ENCODE measurements around the gene GABRP.
A peak's percentile ranks its signal among the peaks of the same experiment; 100 is the strongest.

GRCh38 chr5:170747357-170747756, 36.2 kb upstream of the GABRP start:
- TF ChIP-seq CTCF (IDR thresholded peaks at IDR 0.05) (no peak), REST (IDR thresholded peaks at IDR 0.05; ENCODE audit: low read depth, low read length) (no peak), TAF1 (IDR thresholded peaks at IDR 0.05; ENCODE audit: borderline replicate concordance, low read depth, low read length) (no peak), RAD21 (IDR thresholded peaks at IDR 0.05; ENCODE audit: low read length) (no peak), FOXJ3 (CRISPR knock-in tag; IDR thresholded peaks at IDR 0.05) (no peak), EZH2phosphoT487 (IDR thresholded peaks at IDR 0.05; ENCODE audit: borderline replicate concordance, low read depth) (no peak), NRF1 (IDR thresholded peaks at IDR 0.05; ENCODE audit: low read depth, low read length) (no peak), EP300 (IDR thresholded peaks at IDR 0.05; ENCODE audit: borderline replicate concordance in 1 of 2, low read depth in 1 of 2, low read length in 1 of 2) (peak in 1 of 2 experiments; percentile 85; a peak in 2 of 4 replicates), USF2 (IDR thresholded peaks at IDR 0.05; ENCODE audit: borderline replicate concordance, low read depth, low read length) (no peak), POLR2AphosphoS5 (IDR thresholded peaks at IDR 0.05; ENCODE audit: low read depth, low read length) (no peak), ZBTB33 (IDR thresholded peaks at IDR 0.05; ENCODE audit: borderline replicate concordance, low read depth) (no peak), MEF2A (IDR thresholded peaks at IDR 0.05; ENCODE audit: borderline replicate concordance, low read depth) (no peak)

Measured in SK-N-SH (cell line).